ENCODE results near the gene SPAG17.

Gene SPAG17

DNA sequence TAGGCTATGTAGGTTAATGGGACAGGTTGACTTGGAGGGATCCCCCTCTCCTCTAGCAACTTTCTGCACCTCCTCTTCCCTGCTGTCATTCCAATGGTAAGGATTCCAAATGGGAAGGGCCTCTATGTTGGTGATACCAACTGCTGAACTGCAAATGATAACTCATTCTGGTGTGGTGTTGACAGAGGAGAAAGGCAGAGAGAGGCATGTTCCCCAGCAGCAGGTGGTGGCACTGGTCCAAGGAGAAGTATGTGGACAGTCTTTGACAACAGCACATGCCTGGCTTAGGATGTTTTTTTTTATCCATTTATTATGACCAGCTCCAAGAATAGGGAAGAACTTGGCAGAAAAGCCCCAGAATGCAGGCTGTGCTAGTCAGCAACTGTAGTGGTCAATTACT, 19.6 kb upstream of the SPAG17 start:
- TF ChIP-seq Cebpa-rat (IDR thresholded peaks at IDR 0.05) = no peak
- no peaks in the 10 kb centered on the region for H3K4me1 ChIP-seq

DNA sequence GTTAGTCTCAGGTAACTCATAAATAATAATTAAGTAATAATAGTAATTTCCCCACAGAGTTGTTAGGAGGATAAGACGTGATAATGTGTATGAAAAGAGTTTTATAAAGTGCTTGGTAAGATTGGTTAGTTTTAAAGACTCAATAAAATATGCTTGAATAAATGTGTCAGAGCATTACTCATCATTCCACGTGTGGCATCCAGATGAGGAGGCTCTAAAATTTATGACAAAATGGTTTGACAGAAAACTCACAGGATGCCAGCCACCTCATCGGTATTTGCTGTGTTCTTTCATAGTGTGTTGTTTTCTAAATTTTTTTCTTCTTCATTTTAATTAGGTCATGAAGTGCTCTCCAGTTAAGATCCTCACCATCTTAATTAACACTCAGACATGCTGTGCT, 19.1 kb upstream of the SPAG17 start:
- Histone ChIP-seq H3K4me2 (no peak overlapping the region), H3K36me3 (no peaks in the 10 kb centered on the region), H3K4me3 (no peak overlapping the region), H3K27me3 (no peaks in the 10 kb centered on the region), H4K20me1 (no peaks in the 10 kb centered on the region), H3K27ac (no peak overlapping the region), H3K9ac (no peak overlapping the region), H3K9me3 (no peaks in the 10 kb centered on the region), H3K4me1 (no peaks in the 10 kb centered on the region)
- no peak for TF ChIP-seq Cebpa-rat (IDR thresholded peaks at IDR 0.05)

More for the DNA sequence above, 19.6 kb upstream of the SPAG17 start:
- H3K27me3 ChIP-seq = no peaks in the 10 kb centered on the region
- H3K36me3 ChIP-seq = no peaks in the 10 kb centered on the region
- no peak overlapping the region for H3K4me3 ChIP-seq
- no peak overlapping the region for H3K4me2 ChIP-seq
- no peaks in the 10 kb centered on the region for H3K9me3 ChIP-seq
- H3K27ac ChIP-seq = no peak overlapping the region
- H3K9ac ChIP-seq = no peak overlapping the region
- H4K20me1 ChIP-seq = no peaks in the 10 kb centered on the region

GRCh38 chr1:118202076-118202608, 17.1 kb upstream of the SPAG17 start:
- TF ChIP-seq Cebpa-rat (IDR thresholded peaks at IDR 0.05) = no peak
- H3K9me3 ChIP-seq = no peaks in the 10 kb centered on the region
- no peaks in the 10 kb centered on the region for H3K36me3 ChIP-seq
- no peak overlapping the region for H3K27ac ChIP-seq
- no peaks in the 10 kb centered on the region for H4K20me1 ChIP-seq
- H3K27me3 ChIP-seq = no peaks in the 10 kb centered on the region
- no peak overlapping the region for H3K4me3 ChIP-seq
- no peaks in the 10 kb centered on the region for H3K4me1 ChIP-seq
- H3K4me2 ChIP-seq = no peak overlapping the region
- H3K9ac ChIP-seq = no peak overlapping the region

- no peaks in the 10 kb centered on the region for H3K4me1 ChIP-seq
- no peak overlapping the region for H3K4me2 ChIP-seq
- no peaks in the 10 kb centered on the region for H3K36me3 ChIP-seq
- no peak overlapping the region for H3K9ac ChIP-seq
- H3K4me3 ChIP-seq = no peak overlapping the region
- no peak for TF ChIP-seq Cebpa-rat (IDR thresholded peaks at IDR 0.05)
- no peaks in the 10 kb centered on the region for H3K27me3 ChIP-seq
- no peak overlapping the region for H3K27ac ChIP-seq
- no peaks in the 10 kb centered on the region for H3K9me3 ChIP-seq
- no peaks in the 10 kb centered on the region for H4K20me1 ChIP-seq
Measured at GRCh38 chr1:118201524-118201923, 16.5 kb upstream of the SPAG17 start.

DNA sequence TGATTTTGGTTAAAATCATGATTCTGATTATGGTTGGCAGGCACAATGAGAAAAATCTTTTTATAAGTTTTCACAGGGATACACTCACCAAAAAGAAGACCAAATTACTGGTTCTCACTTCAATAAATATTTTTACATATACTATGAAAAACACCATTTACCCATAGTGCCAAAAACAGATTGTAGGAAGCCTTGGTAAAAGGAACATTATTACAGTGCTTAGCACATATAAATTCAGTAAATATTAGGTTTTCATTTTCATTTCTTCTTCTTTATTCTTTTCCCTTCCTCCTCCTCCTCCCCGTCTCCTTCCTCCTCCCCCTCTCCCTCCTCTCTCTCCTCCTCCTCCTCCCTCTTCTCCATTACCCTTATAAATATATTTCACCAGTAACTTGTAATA, 15.8 kb upstream of the SPAG17 start:
- TF ChIP-seq Cebpa-rat (IDR thresholded peaks at IDR 0.05) = no peak
- H3K27me3 ChIP-seq = no peaks in the 10 kb centered on the region
- no peak overlapping the region for H3K4me3 ChIP-seq
- no peaks in the 10 kb centered on the region for H3K4me1 ChIP-seq
- H3K4me2 ChIP-seq = no peak overlapping the region
- H3K9ac ChIP-seq = no peak overlapping the region
- H4K20me1 ChIP-seq = no peaks in the 10 kb centered on the region
- no peak overlapping the region for H3K27ac ChIP-seq
- H3K9me3 ChIP-seq = no peaks in the 10 kb centered on the region
- H3K36me3 ChIP-seq = no peaks in the 10 kb centered on the region

DNA sequence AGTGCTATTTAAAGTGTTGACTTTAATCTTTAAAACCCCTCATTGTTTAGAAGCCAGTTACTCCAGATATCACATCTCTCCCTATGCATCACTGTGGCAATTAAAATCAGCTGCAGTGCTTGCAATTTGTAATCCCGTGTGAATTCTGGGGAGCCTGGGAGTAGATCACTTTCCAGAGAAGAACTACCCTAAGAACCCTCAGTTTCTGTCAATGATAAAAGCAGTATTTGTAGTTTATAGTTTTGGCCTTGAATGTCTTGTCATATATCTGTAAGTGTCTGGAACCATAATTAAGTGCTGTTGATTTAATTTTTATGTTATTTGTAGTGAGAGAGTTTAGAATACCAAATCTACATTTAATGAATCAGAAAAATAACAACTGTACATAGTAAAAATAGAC, 5.5 kb upstream of the SPAG17 start:
- no peaks in the 10 kb centered on the region for H3K36me3 ChIP-seq
- H3K4me1 ChIP-seq = no peaks in the 10 kb centered on the region
- no peak overlapping the region for H3K4me3 ChIP-seq
- no peaks in the 10 kb centered on the region for H4K20me1 ChIP-seq
- H3K27ac ChIP-seq = no peak overlapping the region
- H3K4me2 ChIP-seq = no peak overlapping the region
- H3K9ac ChIP-seq = no peak overlapping the region
- H3K27me3 ChIP-seq = no peaks in the 10 kb centered on the region
- peaks cover 4% of the 10 kb centered on the region; the same call in 1 of the 2 replicates for H3K9me3 ChIP-seq
- no peak for TF ChIP-seq Cebpa-rat (IDR thresholded peaks at IDR 0.05)

- H3K4me1 ChIP-seq = no peaks in the 10 kb centered on the region
- no peak overlapping the region for H3K27ac ChIP-seq
- H3K9ac ChIP-seq = no peak overlapping the region
- H3K4me2 ChIP-seq = no peak overlapping the region
- H4K20me1 ChIP-seq = no peaks in the 10 kb centered on the region
- no peaks in the 10 kb centered on the region for H3K36me3 ChIP-seq
- H3K4me3 ChIP-seq = no peak overlapping the region
- no peaks in the 10 kb centered on the region for H3K27me3 ChIP-seq
- H3K9me3 ChIP-seq = peaks cover 12% of the 10 kb centered on the region
- no peak for TF ChIP-seq Cebpa-rat (IDR thresholded peaks at IDR 0.05)
Measured at GRCh38 chr1:118189564-118189963, 4.5 kb upstream of the SPAG17 start.

- no peak overlapping the region for H3K4me2 ChIP-seq
- no peaks in the 10 kb centered on the region for H3K4me1 ChIP-seq
- peaks cover 12% of the 10 kb centered on the region for H3K9me3 ChIP-seq
- no peak overlapping the region for H3K9ac ChIP-seq
- no peak overlapping the region for H3K27ac ChIP-seq
- no peaks in the 10 kb centered on the region for H3K36me3 ChIP-seq
- no peaks in the 10 kb centered on the region for H4K20me1 ChIP-seq
- no peak for TF ChIP-seq Cebpa-rat (IDR thresholded peaks at IDR 0.05)
- no peak overlapping the region for H3K4me3 ChIP-seq
- no peaks in the 10 kb centered on the region for H3K27me3 ChIP-seq
Measured at GRCh38 chr1:118188411-118188810, 3.4 kb upstream of the SPAG17 start.

- H3K9ac ChIP-seq = no peak overlapping the region
- no peaks in the 10 kb centered on the region for H4K20me1 ChIP-seq
- H3K4me2 ChIP-seq = no peak overlapping the region
- H3K4me1 ChIP-seq = no peaks in the 10 kb centered on the region
- H3K4me3 ChIP-seq = no peak overlapping the region
- H3K9me3 ChIP-seq = peaks cover 8% of the 10 kb centered on the region
- no peak for TF ChIP-seq Cebpa-rat (IDR thresholded peaks at IDR 0.05)
- H3K27ac ChIP-seq = no peak overlapping the region
- no peaks in the 10 kb centered on the region for H3K27me3 ChIP-seq
- H3K36me3 ChIP-seq = no peaks in the 10 kb centered on the region
Measured at GRCh38 chr1:118186026-118186425, 998 bp upstream of the SPAG17 start.

DNA sequence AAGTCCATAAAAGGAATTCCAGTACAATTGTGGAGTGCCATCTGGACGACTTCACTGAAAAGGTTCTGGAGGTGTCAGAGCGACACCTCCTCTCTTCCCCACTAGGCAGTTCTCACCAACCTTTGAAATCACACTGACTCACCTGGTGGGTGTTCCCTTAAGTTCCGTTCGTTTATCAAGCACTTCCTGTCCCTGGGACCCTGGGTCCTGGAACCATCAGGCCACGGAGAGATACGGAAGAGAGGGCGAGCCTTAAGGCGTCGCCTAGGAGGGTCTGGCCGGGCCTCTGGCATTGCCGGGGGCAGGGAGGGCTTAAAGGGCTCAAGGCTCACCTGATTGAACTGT, 317 bp downstream of the SPAG17 start:
- Histone ChIP-seq H3K27ac (no peak overlapping the region), H3K9ac (no peak overlapping the region), H3K4me3 (no peak overlapping the region), H3K4me2 (no peak overlapping the region), H3K36me3 (no peaks in the 10 kb centered on the region), H3K4me1 (no peaks in the 10 kb centered on the region), H3K9me3 (peaks cover 8% of the 10 kb centered on the region), H4K20me1 (no peaks in the 10 kb centered on the region), H3K27me3 (no peaks in the 10 kb centered on the region)
- no peak for TF ChIP-seq Cebpa-rat (IDR thresholded peaks at IDR 0.05)

GRCh38 chr1:118183586-118183985, 1.4 kb downstream of the SPAG17 start:
- TF ChIP-seq Cebpa-rat (IDR thresholded peaks at IDR 0.05) = no peak
- H3K36me3 ChIP-seq = no peaks in the 10 kb centered on the region
- no peaks in the 10 kb centered on the region for H4K20me1 ChIP-seq

More at GRCh38 chr1:118183586-118183985, 1.4 kb downstream of the SPAG17 start:
- H3K4me2 ChIP-seq = no peak overlapping the region
- H3K4me3 ChIP-seq = no peak overlapping the region
- no peak overlapping the region for H3K27ac ChIP-seq
- peaks cover 8% of the 10 kb centered on the region for H3K9me3 ChIP-seq
- no peaks in the 10 kb centered on the region for H3K27me3 ChIP-seq
- H3K4me1 ChIP-seq = no peaks in the 10 kb centered on the region
- H3K9ac ChIP-seq = no peak overlapping the region
